Neuronal stem cell (in vitro differentiated cells): ENCODE results near the gene GAS6.

Source experiments
- DNase-seq: peaks from one replicate; pipeline ENCODE4 v3.0.0-alpha.2; 2013; ENCODE audit warnings: low spot score
- H2AFZ ChIP-seq: one replicate; pipeline ENCODE4 v1.6.1; 2013; ENCODE audit warnings: mild to moderate bottlenecking, low read length, inconsistent platforms
- H2AK5ac ChIP-seq: 2 replicates; pipeline ENCODE4 v1.6.1; 2013; ENCODE audit warnings: low read depth, mild to moderate bottlenecking, inconsistent platforms, low read length, moderate library complexity, mixed read lengths
- H2BK120ac ChIP-seq: 2 replicates; pipeline ENCODE4 v1.6.1; 2013; ENCODE audit warnings: low read depth, mild to moderate bottlenecking, inconsistent platforms, low read length, moderate library complexity, mixed read lengths
- H2BK12ac ChIP-seq: one replicate; pipeline ENCODE4 v1.6.1; 2013; ENCODE audit warnings: low read length, inconsistent platforms
- H2BK15ac ChIP-seq: 2 replicates; pipeline ENCODE4 v1.6.1; 2013; ENCODE audit warnings: mild to moderate bottlenecking, low read length, inconsistent platforms, mixed read lengths
- H2BK5ac ChIP-seq: one replicate; pipeline ENCODE4 v1.6.1; 2013; ENCODE audit warnings: inconsistent platforms, mild to moderate bottlenecking, low read length, moderate library complexity
- H3K14ac ChIP-seq: one replicate; pipeline ENCODE4 v1.6.1; 2013; ENCODE audit warnings: low read length, inconsistent platforms
- H3K18ac ChIP-seq: 2 replicates; pipeline ENCODE4 v1.6.1; 2013; ENCODE audit warnings: low read length, inconsistent platforms
- H3K23ac ChIP-seq: 2 replicates; pipeline ENCODE4 v1.6.1; 2013; ENCODE audit warnings: low read depth, mild to moderate bottlenecking, mixed read lengths, low read length, inconsistent platforms; ENCODE audit not compliant: poor library complexity
- H3K27ac ChIP-seq: replicated peaks from 3 replicates; pipeline ENCODE4 v1.5.1; 2013; ENCODE audit warnings: low read length, inconsistent platforms
- H3K27me3 ChIP-seq, 3 experiments: 2 replicates each; pipeline ENCODE4 v1.6.1; 2013; ENCODE audit warnings: low read length in 3 of 3, mild to moderate bottlenecking in 2 of 3, inconsistent platforms in 1 of 3, low read depth in 1 of 3, mixed read lengths in 1 of 3, moderate library complexity in 1 of 3; ENCODE audit not compliant: control insufficient read depth in 3 of 3, insufficient read depth in 3 of 3
- H3K36me3 ChIP-seq, 2 donors: replicated peaks in 1 of 2; 2 replicates each; pipeline ENCODE4 v1.6.1; 2013; ENCODE audit warnings: low read length in 2 of 2; ENCODE audit not compliant: control insufficient read depth in 2 of 2, insufficient read depth in 2 of 2
- H3K4ac ChIP-seq: 2 replicates; pipeline ENCODE4 v1.6.1; 2013; ENCODE audit warnings: inconsistent platforms, mild to moderate bottlenecking, low read length, moderate library complexity
- H3K4me1 ChIP-seq, 2 donors: 1 replicate in 1 of 2; 2 replicates in 1 of 2; pipeline ENCODE4 v1.6.1; 2013; ENCODE audit warnings: low read length in 2 of 2, low read depth in 1 of 2; ENCODE audit not compliant: control insufficient read depth in 2 of 2, insufficient read depth in 1 of 2
- H3K4me2 ChIP-seq: one replicate; pipeline ENCODE4 v1.6.1; 2013; ENCODE audit warnings: mild to moderate bottlenecking, low read length, inconsistent platforms; ENCODE audit not compliant: insufficient read depth, poor library complexity, severe bottlenecking
- H3K4me3 ChIP-seq, 2 donors: 2 replicates each; pipeline ENCODE4 v1.5.1; 2013; ENCODE audit warnings: low read length in 2 of 2, mild to moderate bottlenecking in 2 of 2, inconsistent platforms in 1 of 2, moderate library complexity in 1 of 2
- H3K79me1 ChIP-seq: one replicate; pipeline ENCODE4 v1.6.1; 2013; ENCODE audit warnings: low read depth, mild to moderate bottlenecking, inconsistent platforms, low read length, moderate library complexity
- H3K9ac ChIP-seq: one replicate; pipeline ENCODE4 v1.6.1; 2013; ENCODE audit warnings: mild to moderate bottlenecking, low read depth, low read length, inconsistent platforms; ENCODE audit not compliant: poor library complexity
- H3K9me3 ChIP-seq, 2 donors: replicated peaks in 1 of 2; 2 replicates each; pipeline versions ENCODE3 to v1.6.1; 2013; ENCODE audit warnings: low read length in 2 of 2, mild to moderate bottlenecking in 2 of 2, inconsistent platforms in 1 of 2, low read depth in 1 of 2, mixed read lengths in 1 of 2, moderate library complexity in 1 of 2; ENCODE audit not compliant: control insufficient read depth in 2 of 2, insufficient read depth in 1 of 2
- H4K8ac ChIP-seq: one replicate; pipeline ENCODE4 v1.6.1; 2013; ENCODE audit warnings: low read depth, mild to moderate bottlenecking, inconsistent platforms, low read length, moderate library complexity
- H4K91ac ChIP-seq: one replicate; pipeline ENCODE4 v1.6.1; 2013; ENCODE audit warnings: low read length, low read depth, mild to moderate bottlenecking, inconsistent platforms; ENCODE audit not compliant: poor library complexity
- WGBS, 2 donors: extraction: QIAGEN DNeasy Blood & Tissue Kit; methylation state at CpG; one replicate each; pipeline ENCODE4 v1.1.7; 2013; ENCODE audit warnings: missing lambda C conversion rate in 2 of 2, mixed read lengths in 1 of 2; ENCODE audit not compliant: insufficient read length in 2 of 2, insufficient replicate concordance in 1 of 2; ENCODE audit errors: extremely low coverage in 2 of 2; 5-methylcytosine and 5-hydroxymethylcytosine counted together

The GAS6 gene

DNA sequence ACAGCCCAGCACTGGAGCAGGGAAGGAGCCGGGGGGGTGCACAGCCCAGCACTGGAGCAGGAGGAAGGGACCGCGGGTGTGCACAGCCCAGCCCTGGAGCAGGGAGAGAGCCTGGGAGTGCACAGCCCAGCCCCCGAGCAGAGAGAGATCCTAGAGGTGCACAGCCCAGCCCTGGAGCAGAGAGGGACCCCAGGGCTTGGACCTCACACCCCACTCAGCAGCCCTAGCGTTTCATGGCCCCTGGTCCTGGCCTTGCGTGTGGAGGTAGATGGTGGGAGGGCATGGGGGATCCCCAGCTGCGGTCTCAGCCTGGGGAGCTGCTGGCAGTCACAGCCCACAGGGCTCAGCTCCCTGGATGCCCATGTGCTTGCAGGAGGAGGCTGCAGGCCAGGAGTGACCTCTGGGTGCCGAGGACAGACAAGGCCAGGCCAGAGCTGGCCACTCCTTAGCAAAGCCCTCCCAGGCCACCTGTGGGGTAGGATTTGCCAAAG, 25.1 kb downstream of the GAS6 start:
- no peaks in the 10 kb centered on the region for H3K9me3 ChIP-seq
- H3K27ac ChIP-seq, result no peak overlapping the region
- peak overlapping the region; percentile 93 for H2BK12ac ChIP-seq
- peak overlapping the region; percentile 70 for H4K8ac ChIP-seq
- no peak for DNase-seq
- H2BK15ac ChIP-seq, result peak overlapping the region; percentile 99
- H3K27me3 ChIP-seq, result no peaks in the 10 kb centered on the region
- H2BK5ac ChIP-seq, result peak overlapping the region; percentile 100
- no peak overlapping the region for H3K9ac ChIP-seq
- H3K4me1 ChIP-seq, result peaks cover 12 to 35% of the 10 kb centered on the region in 2 donors
- H2AK5ac ChIP-seq, result peak overlapping the region; percentile 100
- no peak overlapping the region for H3K4me2 ChIP-seq
- peak overlapping the region; percentile 96 for H3K18ac ChIP-seq
- H3K4me3 ChIP-seq, result no peak overlapping the region
- no peak overlapping the region for H2AFZ ChIP-seq
- H4K91ac ChIP-seq, result peak overlapping the region; percentile 38
- peak overlapping the region; percentile 77 for H3K4ac ChIP-seq
- H2BK120ac ChIP-seq, result peak overlapping the region; percentile 65
- no CpG with 5 or more reads among the region's 8 CpGs for WGBS, 2 donors
- peaks cover 1% of the 10 kb centered on the region for H3K79me1 ChIP-seq
- H3K36me3 ChIP-seq, result peaks cover 0 to 8% of the 10 kb centered on the region in 2 donors
- H3K14ac ChIP-seq, result no peak overlapping the region
- peak overlapping the region; percentile 85 for H3K23ac ChIP-seq

DNA sequence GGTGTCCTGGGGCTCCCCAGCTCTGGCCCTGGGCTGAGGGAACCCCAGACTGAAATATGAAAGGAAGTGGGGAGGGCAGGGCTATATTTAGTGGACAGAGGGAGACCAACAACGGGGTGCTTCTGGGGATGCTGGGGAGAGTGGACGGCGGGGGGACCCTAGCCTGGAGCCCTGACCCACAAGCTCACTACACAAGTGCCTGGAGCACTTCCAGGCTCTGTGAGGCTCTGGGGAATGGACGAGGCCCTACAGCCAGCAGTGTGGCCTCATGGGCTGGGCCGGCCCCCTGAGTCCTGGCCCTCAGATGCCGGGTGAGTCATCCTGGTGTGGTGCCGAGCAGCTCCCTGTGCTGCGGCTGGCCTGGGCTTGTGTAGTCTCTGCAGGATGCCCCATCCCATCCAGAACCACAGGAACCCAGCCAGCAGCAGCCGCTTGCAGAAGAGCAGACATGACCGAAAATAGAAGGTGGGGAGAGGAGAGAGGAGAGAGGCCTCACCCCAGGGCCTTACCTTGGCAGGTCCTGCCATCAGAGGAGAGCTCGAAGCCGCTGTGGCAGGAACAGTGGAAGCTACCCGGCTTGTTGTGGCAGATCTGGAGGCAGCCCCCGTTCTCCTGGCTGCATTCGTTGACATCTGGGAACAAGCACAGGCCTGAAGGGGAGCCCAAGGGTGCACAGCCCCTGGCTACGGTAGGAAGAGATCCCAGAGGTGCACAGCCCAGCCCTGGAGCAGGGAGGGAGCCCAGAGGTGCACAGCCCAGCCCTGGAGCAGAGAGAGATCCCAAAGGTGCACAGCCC, 26.1 kb downstream of the GAS6 start:
- no peak for DNase-seq
- H3K14ac ChIP-seq, result peak overlapping the region; percentile 91
- H2BK5ac ChIP-seq, result peak overlapping the region; percentile 100
- H2BK120ac ChIP-seq, result peak overlapping the region; percentile 99
- WGBS, 2 donors, result no CpG with 5 or more reads among the region's 16 CpGs
- peak overlapping the region; percentile 93 for H3K23ac ChIP-seq
- H3K4ac ChIP-seq, result peak overlapping the region; percentile 100
- H3K79me1 ChIP-seq, result no peaks in the 10 kb centered on the region
- H2BK12ac ChIP-seq, result peak overlapping the region; percentile 99
- no peaks in the 10 kb centered on the region for H3K27me3 ChIP-seq
- H2AFZ ChIP-seq, result peak overlapping the region; percentile 62
- peaks cover 0 to 8% of the 10 kb centered on the region in 2 donors for H3K36me3 ChIP-seq
- H2AK5ac ChIP-seq, result peak overlapping the region; percentile 100
- H3K4me1 ChIP-seq, result peaks cover 12 to 35% of the 10 kb centered on the region in 2 donors
- H4K8ac ChIP-seq, result peak overlapping the region; percentile 98
- peak overlapping the region; percentile 70 for H3K9ac ChIP-seq
- H4K91ac ChIP-seq, result peak overlapping the region; percentile 100
- peak overlapping the region; percentile 91 for H2BK15ac ChIP-seq
- H3K4me2 ChIP-seq, result no peak overlapping the region
- peak overlapping the region; percentile 51 for H3K27ac ChIP-seq
- H3K9me3 ChIP-seq, result no peaks in the 10 kb centered on the region
- peak overlapping the region; percentile 96 for H3K18ac ChIP-seq
- H3K4me3 ChIP-seq, result no peak overlapping the region

- Histone ChIP-seq H3K27me3 (no peaks in the 10 kb centered on the region), H3K79me1 (no peaks in the 10 kb centered on the region), H3K27ac (peak overlapping the region; percentile 51), H2AFZ (peak overlapping the region; percentile 62), H3K18ac (peak overlapping the region; percentile 96), H3K36me3 (peaks cover 0 to 8% of the 10 kb centered on the region in 2 donors), H2AK5ac (peak overlapping the region; percentile 100), H4K91ac (peak overlapping the region; percentile 100), H3K14ac (peak overlapping the region; percentile 91), H3K23ac (peak overlapping the region; percentile 93), H2BK12ac (peak overlapping the region; percentile 99), H3K4ac (peak overlapping the region; percentile 100), H2BK5ac (peak overlapping the region; percentile 100), H3K4me2 (no peak overlapping the region), H3K4me3 (no peak overlapping the region), H4K8ac (no peak overlapping the region), H3K9me3 (no peaks in the 10 kb centered on the region), H3K9ac (peak overlapping the region; percentile 61), H2BK120ac (peak overlapping the region; percentile 99), H2BK15ac (peak overlapping the region; percentile 91), H3K4me1 (peaks cover 12 to 35% of the 10 kb centered on the region in 2 donors)
- no CpG with 5 or more reads among the region's 19 CpGs for WGBS, 2 donors
- no peak for DNase-seq
Observed at GRCh38 chr13:113836768-113837559, 26.9 kb downstream of the GAS6 start.
